Measurements from ENCODE around the gene MBD6. TPM values are rescaled to one million over a fixed set of nuclear protein-coding genes. Genes with fewer than 3 reads are reported as not detected.

MBD6 gene
- total and polyA plus RNA-seq, 2 of the 13 experiments (the other 11 are each of a cell fraction or from before 2014, with no cell fraction given), result 4.1 to 5.9 TPM

- TF ChIP-seq ZNF75D (CRISPR knock-in tag; IDR thresholded peaks at IDR 0.05; ENCODE audit: borderline replicate concordance), result no peak
- no peak for TF ChIP-seq ZNF800 (CRISPR knock-in tag; IDR thresholded peaks at IDR 0.05)
- TF ChIP-seq ZNF343 (CRISPR knock-in tag; IDR thresholded peaks at IDR 0.05), result no peak
- no peak for TF ChIP-seq JDP2 (CRISPR knock-in tag; IDR thresholded peaks at IDR 0.05; ENCODE audit: borderline replicate concordance)
- no peak for TF ChIP-seq HNF1A (IDR thresholded peaks at IDR 0.05; ENCODE audit: low read depth)
- no peak for TF ChIP-seq HNF1A (CRISPR knock-in tag; IDR thresholded peaks at IDR 0.05; ENCODE audit: borderline replicate concordance)
- TF ChIP-seq PLRG1 (conservative IDR thresholded peaks at IDR 0.05), result no peak
- TF ChIP-seq CEBPG (CRISPR knock-in tag; IDR thresholded peaks at IDR 0.05), result no peak
- no peak for TF ChIP-seq ZMAT3 (CRISPR knock-in tag; conservative IDR thresholded peaks at IDR 0.05)
- TF ChIP-seq TEAD2 (CRISPR knock-in tag; IDR thresholded peaks at IDR 0.05), result no peak
- TF ChIP-seq ZBTB25 (CRISPR knock-in tag; IDR thresholded peaks at IDR 0.05), result no peak
- TF ChIP-seq CREM (IDR thresholded peaks at IDR 0.05), result no peak
- no peak for TF ChIP-seq CREM (CRISPR knock-in tag; IDR thresholded peaks at IDR 0.05)
- no peak for TF ChIP-seq ZNF513 (CRISPR knock-in tag; conservative IDR thresholded peaks at IDR 0.05)
Measured at GRCh38 chr12:57553343-57554202, 30.9 kb downstream of the MBD6 start (continued).

Data from HepG2 (cell line).